ENCODE data around the gene CHPF2.

CHPF2 gene

GRCh38 chr7:151271699-151272355 lies 39.5 kb downstream of the CHPF2 start:
- DNase-seq = peak; percentile 26

GRCh38 chr7:151272405-151272804 lies 40.1 kb downstream of the CHPF2 start:
- no peak for DNase-seq

- no peak for DNase-seq
Measured at GRCh38 chr7:151272877-151273276, 40.6 kb downstream of the CHPF2 start.

- DNase-seq = no peak
Measured at GRCh38 chr7:151273651-151274390, 41.5 kb downstream of the CHPF2 start.

GRCh38 chr7:151274396-151274795 lies 42.1 kb downstream of the CHPF2 start:
- no peak for DNase-seq

GRCh38 chr7:151274936-151275812 lies 42.9 kb downstream of the CHPF2 start:
- DNase-seq = no peak

- peak; percentile 13 for DNase-seq
Measured at GRCh38 chr7:151275813-151276577, 43.7 kb downstream of the CHPF2 start.

- peak; percentile 64 for DNase-seq
Measured at GRCh38 chr7:151276666-151277590, 44.6 kb downstream of the CHPF2 start.

GRCh38 chr7:151277631-151278030 lies 45.3 kb downstream of the CHPF2 start:
- no peak for DNase-seq

GRCh38 chr7:151278949-151279348 lies 46.7 kb downstream of the CHPF2 start:
- DNase-seq = no peak

GRCh38 chr7:151279868-151280267 lies 47.6 kb downstream of the CHPF2 start:
- no peak for DNase-seq

- DNase-seq = no peak
Measured at GRCh38 chr7:151280388-151281019, 48.2 kb downstream of the CHPF2 start.

- DNase-seq = no peak
Measured at GRCh38 chr7:151281686-151282085, 49.4 kb downstream of the CHPF2 start.

GRCh38 chr7:151282111-151282510 lies 49.8 kb downstream of the CHPF2 start:
- DNase-seq = no peak

- DNase-seq = no peak
Measured at GRCh38 chr7:151283302-151283701, 51.0 kb downstream of the CHPF2 start.

- no peak for DNase-seq
Measured at GRCh38 chr7:151286148-151286547, 53.9 kb downstream of the CHPF2 start.

Data from CD4-positive, alpha-beta T cell treated with Interleukin-21 for 1 hour (primary cell).